ENCODE data around the gene PSMB2. TPM values are rescaled to one million over a fixed set of nuclear protein-coding genes. Genes with fewer than 3 reads are reported as not detected.

PSMB2 gene
- total RNA-seq, 1 experiment from 2014 or later, result 59.9 TPM

GRCh38 chr1:35663434-35663833, 22.1 kb upstream of the PSMB2 start:
- H3K36me3 Mint-ChIP-seq (ENCODE audit: insufficient read depth, unreplicated experiment), result no peaks in the 10 kb centered on the region
- DNase-seq, result no peak
- H3K9me3 Mint-ChIP-seq (ENCODE audit: unreplicated experiment), result no peaks in the 10 kb centered on the region
- H3K4me3 ChIP-seq (ENCODE audit: low read depth, low read length), result no peak overlapping the region
- CTCF ChIA-PET, result no interaction called here
- POLR2A ChIA-PET, result no interaction called here
- no peak overlapping the region for H3K4me3 Mint-ChIP-seq (ENCODE audit: unreplicated experiment)
- no peaks in the 10 kb centered on the region for H3K27me3 ChIP-seq (replicated peaks; ENCODE audit: control insufficient read depth, insufficient read depth, low read length)
- no peaks in the 10 kb centered on the region for H3K4me1 Mint-ChIP-seq (ENCODE audit: low read depth, unreplicated experiment)
- H3K36me3 ChIP-seq (ENCODE audit: control insufficient read depth, insufficient read depth, low read length), result no peaks in the 10 kb centered on the region
- intact Hi-C loops (cut with micrococcal nuclease; ENCODE audit: unreplicated experiment), result no loop called here
- no TSS peak for BruUV-seq (replicated peaks)
- no peak for TF ChIP-seq CTCF (IDR thresholded peaks at IDR 0.05; ENCODE audit: insufficient read depth in 1 of 2, low read depth in 1 of 2, low read length in 1 of 2, severe bottlenecking in 1 of 2, unreplicated experiment in 1 of 2)
- H3K9me3 ChIP-seq, result no peaks in the 10 kb centered on the region
- H3K4me1 ChIP-seq, result no peaks in the 10 kb centered on the region
- no peak overlapping the region for H3K27ac Mint-ChIP-seq (ENCODE audit: unreplicated experiment)
- H3K27me3 Mint-ChIP-seq (ENCODE audit: insufficient read depth, unreplicated experiment), result peaks cover 14% of the 10 kb centered on the region

- Mint-ChIP-seq H3K9me3 (ENCODE audit: unreplicated experiment) (no peaks in the 10 kb centered on the region), H3K36me3 (ENCODE audit: insufficient read depth, unreplicated experiment) (no peaks in the 10 kb centered on the region), H3K4me3 (ENCODE audit: unreplicated experiment) (no peak overlapping the region), H3K4me1 (ENCODE audit: low read depth, unreplicated experiment) (no peaks in the 10 kb centered on the region), H3K27ac (ENCODE audit: unreplicated experiment) (no peak overlapping the region), H3K27me3 (ENCODE audit: insufficient read depth, unreplicated experiment) (peaks cover 8% of the 10 kb centered on the region)
- no TSS peak for BruUV-seq (replicated peaks)
- Histone ChIP-seq H3K4me1 (no peaks in the 10 kb centered on the region), H3K9me3 (no peaks in the 10 kb centered on the region), H3K4me3 (ENCODE audit: low read depth, low read length) (no peak overlapping the region), H3K36me3 (ENCODE audit: control insufficient read depth, insufficient read depth, low read length) (no peaks in the 10 kb centered on the region), H3K27me3 (replicated peaks; ENCODE audit: control insufficient read depth, insufficient read depth, low read length) (no peaks in the 10 kb centered on the region)
- no peak for TF ChIP-seq CTCF (IDR thresholded peaks at IDR 0.05; ENCODE audit: insufficient read depth in 1 of 2, low read depth in 1 of 2, low read length in 1 of 2, severe bottlenecking in 1 of 2, unreplicated experiment in 1 of 2)
- intact Hi-C loops (cut with micrococcal nuclease; ENCODE audit: unreplicated experiment), result no loop called here
- CTCF ChIA-PET, result no interaction called here
- DNase-seq, result no peak
- POLR2A ChIA-PET, result no interaction called here
Measured at GRCh38 chr1:35661474-35661795, 20.1 kb upstream of the PSMB2 start.

- Histone ChIP-seq H3K4me1 (no peaks in the 10 kb centered on the region), H3K4me3 (ENCODE audit: low read depth, low read length) (no peak overlapping the region), H3K27me3 (replicated peaks; ENCODE audit: control insufficient read depth, insufficient read depth, low read length) (no peaks in the 10 kb centered on the region), H3K9me3 (no peaks in the 10 kb centered on the region), H3K36me3 (ENCODE audit: control insufficient read depth, insufficient read depth, low read length) (no peaks in the 10 kb centered on the region)
- Mint-ChIP-seq H3K27me3 (ENCODE audit: insufficient read depth, unreplicated experiment) (peaks cover 7% of the 10 kb centered on the region), H3K36me3 (ENCODE audit: insufficient read depth, unreplicated experiment) (no peaks in the 10 kb centered on the region), H3K4me1 (ENCODE audit: low read depth, unreplicated experiment) (no peaks in the 10 kb centered on the region), H3K4me3 (ENCODE audit: unreplicated experiment) (no peak overlapping the region), H3K9me3 (ENCODE audit: unreplicated experiment) (no peaks in the 10 kb centered on the region), H3K27ac (ENCODE audit: unreplicated experiment) (no peak overlapping the region)
- intact Hi-C loops (cut with micrococcal nuclease; ENCODE audit: unreplicated experiment), result no loop called here
- ChIA-PET POLR2A (no interaction called here), CTCF (no interaction called here)
- TF ChIP-seq CTCF (IDR thresholded peaks at IDR 0.05; ENCODE audit: insufficient read depth in 1 of 2, low read depth in 1 of 2, low read length in 1 of 2, severe bottlenecking in 1 of 2, unreplicated experiment in 1 of 2), result no peak
- DNase-seq, result peak in 1 of 2 experiments; percentile 49
- BruUV-seq (replicated peaks), result no TSS peak
Measured at GRCh38 chr1:35660581-35661473, 19.5 kb upstream of the PSMB2 start.
